Osteoblast (primary cell): Measurements from ENCODE around the gene OR4Q2. TPM values are rescaled to one million over a fixed set of nuclear protein-coding genes. Genes with fewer than 3 reads are reported as not detected.
"Not testable (repeated sequence)": the region's sequence is repeated elsewhere in the genome, so short reads cannot be mapped to it uniquely, and the experiment has no call there.

Experiments
- DNase-seq: peaks from one replicate; pipeline ENCODE4 v3.0.0; 2011; ENCODE audit warnings: low spot score, mixed read lengths; ENCODE audit not compliant: insufficient read length; ENCODE audit errors: missing footprints
- H2AFZ ChIP-seq: 2 replicates; pipeline ENCODE4 v1.6.0; 2011; ENCODE audit warnings: mild to moderate bottlenecking, low read length
- H3K27ac ChIP-seq: 2 replicates; pipeline ENCODE4 v1.5.1; 2011; ENCODE audit warnings: mild to moderate bottlenecking, low read depth, low read length, moderate library complexity
- H3K27me3 ChIP-seq: 2 replicates; pipeline ENCODE4 v1.6.0; 2012; ENCODE audit warnings: mild to moderate bottlenecking, control low read depth, inconsistent platforms, low read length, moderate library complexity; ENCODE audit not compliant: insufficient read depth
- H3K36me3 ChIP-seq: 2 replicates; pipeline ENCODE4 v1.5.1; 2011; ENCODE audit warnings: mild to moderate bottlenecking, low read length, control low read depth, moderate library complexity; ENCODE audit not compliant: insufficient read depth
- H3K4me1 ChIP-seq: 2 replicates; pipeline ENCODE4 v1.5.1; 2011; ENCODE audit warnings: mild to moderate bottlenecking, low read length, control low read depth, moderate library complexity; ENCODE audit not compliant: insufficient read depth
- H3K4me2 ChIP-seq: 2 replicates; pipeline ENCODE4 v1.6.0; 2011; ENCODE audit warnings: mild to moderate bottlenecking, low read length; ENCODE audit not compliant: insufficient read depth
- H3K4me3 ChIP-seq: fragments of 200-600 bp; sonication (generic); 3 replicates; pipeline ENCODE4 v1.5.1; 2012; ENCODE audit warnings: mild to moderate bottlenecking, low read length, inconsistent platforms; ENCODE audit not compliant: insufficient read depth
- H3K79me2 ChIP-seq: 2 replicates; pipeline ENCODE4 v1.6.0; 2012; ENCODE audit warnings: mild to moderate bottlenecking, low read length, control low read depth, inconsistent platforms; ENCODE audit not compliant: insufficient read depth
- H3K9me3 ChIP-seq: 2 replicates; pipeline ENCODE4 v1.5.1; 2011; ENCODE audit warnings: low read depth, low read length, control low read depth
- H4K20me1 ChIP-seq: 2 replicates; pipeline ENCODE4 v1.6.0; 2012; ENCODE audit warnings: mild to moderate bottlenecking, low read length, control low read depth; ENCODE audit not compliant: insufficient read depth
- CTCF ChIP-seq: IDR thresholded peaks from 2 replicates; pipeline ENCODE4 v1.5.1; 2011; ENCODE audit warnings: mild to moderate bottlenecking, low read depth, low read length, moderate library complexity; ENCODE audit errors: extremely low read depth
- total RNA-seq: library from RNA; depleted of rRNA; stranded (reverse); fragments of >200 nt; gene quantifications from 2 replicates; pipeline ENCODE4 v1.2.3, GENCODE V29; 2012

The OR4Q2 gene
- total RNA-seq, result not detected in 2 replicates

- H3K9me3 ChIP-seq, result peaks cover 3% of the 10 kb centered on the region
- TF ChIP-seq CTCF, result no peak
- H3K4me3 ChIP-seq, result no peak within 1 kb of the TSS
- H3K36me3 ChIP-seq, result no peaks in the 10 kb centered on the region
- DNase-seq, result no peak
- H4K20me1 ChIP-seq, result no peaks in the 10 kb centered on the region
- no peaks in the 10 kb centered on the region for H3K79me2 ChIP-seq
- no peak within 1 kb of the TSS for H3K27ac ChIP-seq
- H3K27me3 ChIP-seq, result no peaks in the 10 kb centered on the region
- H2AFZ ChIP-seq, result no peak within 1 kb of the TSS
- no peaks in the 10 kb centered on the region for H3K4me1 ChIP-seq
- no peak within 1 kb of the TSS for H3K4me2 ChIP-seq
These were observed at the start of gene OR4Q2 for GRCh38 chr14:20001863-20002262. OR4Q2 (plus strand) TSS chr14:20002163.

- not testable (repeated sequence) for H3K9me3 ChIP-seq, H3K4me1 ChIP-seq, DNase-seq, H3K27me3 ChIP-seq, H3K4me3 ChIP-seq, H2AFZ ChIP-seq, H3K4me2 ChIP-seq, H3K36me3 ChIP-seq, H3K27ac ChIP-seq, H4K20me1 ChIP-seq, H3K79me2 ChIP-seq
These were observed 32.2 kb upstream of the OR4Q2 start for GRCh38 chr14:19969735-19970134.

GRCh38 chr14:19974844-19975243, 27.1 kb upstream of the OR4Q2 start:
- no peaks in the 10 kb centered on the region for H3K27me3 ChIP-seq
- DNase-seq, result no peak
- no peaks in the 10 kb centered on the region for H3K36me3 ChIP-seq

DNA sequence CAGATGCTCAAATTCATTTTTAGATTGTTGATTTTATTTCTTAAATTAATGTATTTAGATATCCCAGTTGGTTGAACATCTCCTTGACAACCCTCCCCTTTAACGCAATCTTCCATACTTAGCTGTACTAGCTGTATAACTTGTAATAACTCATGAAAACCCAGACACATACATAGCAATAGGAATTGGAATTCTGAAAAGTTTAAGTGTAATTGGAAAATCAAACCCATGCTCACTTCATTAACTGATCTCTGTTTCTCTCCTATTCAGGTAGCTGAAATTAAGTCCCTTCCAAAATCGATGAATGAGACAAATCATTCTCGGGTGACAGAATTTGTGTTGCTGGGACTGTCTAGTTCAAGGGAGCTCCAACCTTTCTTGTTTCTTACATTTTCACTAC, 26.7 kb upstream of the OR4Q2 start, which contains the start of gene OR4K15:
TSS of gene OR4K15 (plus strand) at position 301 of the 400 bp plus-strand sequence. CDS start at position 301, 0 bp downstream.
- H3K27ac ChIP-seq, result no peak within 1 kb of the TSS
- TF ChIP-seq CTCF, result no peak
- no peaks in the 10 kb centered on the region for H3K9me3 ChIP-seq
- no peaks in the 10 kb centered on the region for H3K36me3 ChIP-seq
- no peaks in the 10 kb centered on the region for H4K20me1 ChIP-seq
- no peaks in the 10 kb centered on the region for H3K4me1 ChIP-seq
- no peak within 1 kb of the TSS for H2AFZ ChIP-seq
- H3K79me2 ChIP-seq, result no peaks in the 10 kb centered on the region
- no peak within 1 kb of the TSS for H3K4me2 ChIP-seq
- H3K27me3 ChIP-seq, result no peaks in the 10 kb centered on the region
- DNase-seq, result no peak
- no peak within 1 kb of the TSS for H3K4me3 ChIP-seq

More at GRCh38 chr14:19974844-19975243, 27.1 kb upstream of the OR4Q2 start:
- Histone ChIP-seq H3K27ac (no peak overlapping the region), H3K4me3 (no peak overlapping the region), H2AFZ (no peak overlapping the region), H3K9me3 (no peaks in the 10 kb centered on the region), H3K4me2 (no peak overlapping the region), H3K79me2 (no peaks in the 10 kb centered on the region), H3K4me1 (no peaks in the 10 kb centered on the region), H4K20me1 (no peaks in the 10 kb centered on the region)
- no peak for TF ChIP-seq CTCF
